ENCODE measurements around the gene SYNJ1.
"Not testable (repeated sequence)": the region's sequence is repeated elsewhere in the genome, so short reads cannot be mapped to it uniquely, and the experiment has no call there.

Gene SYNJ1

GRCh38 chr21:32727687-32728455 lies at the start of gene SYNJ1:
SYNJ1 (minus strand) TSS chr21:32728013; CDS start chr21:32726895, 1,118 bp downstream.
- DNase-seq, result peak; percentile 86

- DNase-seq, result no peak
Observed at GRCh38 chr21:32777269-32777668, 49.5 kb upstream of the SYNJ1 start.

GRCh38 chr21:32776743-32777142 lies 48.9 kb upstream of the SYNJ1 start:
- DNase-seq, result no peak

GRCh38 chr21:32773048-32773344 lies 45.2 kb upstream of the SYNJ1 start:
- DNase-seq, result not testable (repeated sequence)

- peak; percentile 51 for DNase-seq
Observed at GRCh38 chr21:32772281-32773047, 44.7 kb upstream of the SYNJ1 start.

- peak; percentile 29 for DNase-seq
Observed at GRCh38 chr21:32770871-32771523, 43.2 kb upstream of the SYNJ1 start.

GRCh38 chr21:32768530-32768929 lies 40.7 kb upstream of the SYNJ1 start:
- no peak for DNase-seq

GRCh38 chr21:32765058-32765457 lies 37.2 kb upstream of the SYNJ1 start:
- no peak for DNase-seq

GRCh38 chr21:32764186-32764585 lies 36.4 kb upstream of the SYNJ1 start:
- DNase-seq, result no peak

GRCh38 chr21:32757804-32758203 lies 30.0 kb upstream of the SYNJ1 start:
- DNase-seq, result no peak

- DNase-seq, result no peak
Observed at GRCh38 chr21:32756096-32756495, 28.3 kb upstream of the SYNJ1 start.

GRCh38 chr21:32753818-32754585 lies 26.2 kb upstream of the SYNJ1 start:
- no peak for DNase-seq

- no peak for DNase-seq
Observed at GRCh38 chr21:32750405-32750804, 22.6 kb upstream of the SYNJ1 start.

- no peak for DNase-seq
Observed at GRCh38 chr21:32749662-32750061, 21.8 kb upstream of the SYNJ1 start.

GRCh38 chr21:32748529-32748928 lies 20.7 kb upstream of the SYNJ1 start:
- no peak for DNase-seq

GRCh38 chr21:32747396-32747795 lies 19.6 kb upstream of the SYNJ1 start:
- DNase-seq, result no peak

GRCh38 chr21:32746711-32747110 lies 18.9 kb upstream of the SYNJ1 start:
- not testable (repeated sequence) for DNase-seq

- no peak for DNase-seq
Observed at GRCh38 chr21:32742396-32742795, 14.6 kb upstream of the SYNJ1 start.

GRCh38 chr21:32741336-32741735 lies 13.5 kb upstream of the SYNJ1 start:
- DNase-seq, result no peak

- DNase-seq, result no peak
Observed at GRCh38 chr21:32739946-32740345, 12.1 kb upstream of the SYNJ1 start.

- not testable (repeated sequence) for DNase-seq
Observed at GRCh38 chr21:32736083-32736482, 8.3 kb upstream of the SYNJ1 start.

- DNase-seq, result no peak
Observed at GRCh38 chr21:32735524-32735923, 7.7 kb upstream of the SYNJ1 start.

GRCh38 chr21:32733990-32734613 lies 6.3 kb upstream of the SYNJ1 start:
- no peak for DNase-seq
